Esophagus squamous epithelium (tissue), 4 donors: ENCODE measurements around the gene HACD4.

Source experiments
- CTCF ChIP-seq, 6 experiments: fragments of 450-650 bp in 4 of 6; fragments of 200-600 bp in 2 of 6; sonication (generic) in 2 of 6; IDR thresholded peaks; one replicate each; pipeline ENCODE4 v1.5.1; 2016 to 2019; ENCODE audit warnings: antibody characterized with exemption in 6 of 6, mild to moderate bottlenecking in 4 of 6, moderate library complexity in 4 of 6
- POLR2A ChIP-seq, 4 donors: fragments of 450-650 bp; IDR thresholded peaks; one replicate each; pipeline ENCODE4 v1.6.1; 2017; ENCODE audit warnings: antibody characterized with exemption in 4 of 4, mild to moderate bottlenecking in 4 of 4, moderate library complexity in 3 of 4

DNA sequence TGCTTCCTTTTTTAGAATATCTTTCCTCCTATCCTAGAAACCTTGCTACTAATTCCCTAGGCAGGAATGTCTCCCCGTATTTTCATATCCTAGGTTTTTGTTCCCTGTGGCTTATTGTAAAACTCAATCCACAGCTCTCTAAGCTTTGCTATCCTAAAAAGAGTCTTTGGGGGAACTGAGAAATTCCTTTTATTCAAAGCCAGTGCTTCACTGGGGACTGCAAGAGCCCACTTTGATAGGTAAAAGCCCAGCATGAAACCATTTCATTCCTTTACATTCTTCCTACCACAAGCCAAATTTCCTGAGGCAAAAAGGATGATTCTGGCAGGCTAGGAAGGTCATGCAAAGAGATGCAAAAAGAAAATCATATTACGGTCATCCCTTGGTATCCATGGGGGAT is 5.8 kb upstream of the HACD4 start:
- TF ChIP-seq CTCF (IDR thresholded peaks at IDR 0.05), result no peak
- TF ChIP-seq POLR2A (IDR thresholded peaks at IDR 0.05), result no peak
